ENCODE data around the gene ANXA11. TPM values are rescaled to one million over a fixed set of nuclear protein-coding genes. Genes with fewer than 3 reads are reported as not detected.

The ANXA11 gene
- total and polyA plus RNA-seq, 9 of the 15 experiments (the other 6 are each of a cell fraction or from before 2014, with no cell fraction given) = 43.6 to 212 (median 109) TPM

GRCh38 chr10:80144696-80145131 lies 60.6 kb downstream of the ANXA11 start:
- Histone ChIP-seq H3K9ac (ENCODE audit: insufficient read depth in 1 of 2, low read depth in 2 of 2, low read length in 2 of 2) (0 out of 4 replicates have a peak overlapping the region, but pooled peaks of 1 of the 2 experiments have one; percentile 0), H3K4me2 (ENCODE audit: insufficient read depth, low read length) (no peak overlapping the region), H3K4me1 (replicated peaks in 1 of 2; ENCODE audit: control insufficient read depth in 2 of 2, insufficient read depth in 2 of 2, low read length in 2 of 2) (peaks cover 0 to 9% of the 10 kb centered on the region in 2 experiments; a peak in 3 of 5 replicates), H3K9me1 (ENCODE audit: control insufficient read depth, insufficient read depth, low read length) (no peaks in the 10 kb centered on the region), H3K9me3 (replicated peaks; ENCODE audit: control insufficient read depth, insufficient read depth, low read depth, low read length) (0 out of 2 replicates have a peak, but pooled peaks cover 4% of the 10 kb centered on the region), H3K4me3 (no peak overlapping the region), H3K36me3 (ENCODE audit: control insufficient read depth, insufficient read depth, low read length) (0 out of 3 replicates have a peak, but pooled peaks cover 2% of the 10 kb centered on the region), H3K79me2 (ENCODE audit: control insufficient read depth, insufficient read depth, low read length) (no peaks in the 10 kb centered on the region), H3K27me3 (ENCODE audit: control insufficient read depth in 2 of 2, insufficient read depth in 2 of 2, low read length in 2 of 2) (peaks cover 8 to 25% of the 10 kb centered on the region in 2 experiments), H2AFZ (ENCODE audit: low read depth, low read length) (no peak overlapping the region), H3K27ac (ENCODE audit: extremely low read depth, low read depth, low read length) (no peak overlapping the region), H4K20me1 (replicated peaks; ENCODE audit: control insufficient read depth, insufficient read depth, low read length) (peaks cover 5% of the 10 kb centered on the region)
- DNase-seq (ENCODE audit: extremely low read depth in 1 of 4, low spot score in 3 of 4) (no peak), ATAC-seq (peak; percentile 4; the same call in 2 of the 3 replicates), FAIRE-seq (no peak)
- in situ Hi-C loops (cut with MboI) = no loop called here
- ChIA-PET CTCF (ENCODE audit: low intra/inter-chr PET ratio) (interaction anchor here (1.3 to 3.4 kb wide), 3 partner anchors 77 to 117 kb away, joined by 3 to 34 read pairs (median 4); no protein-coding TSS in a partner anchor), POLR2A (interaction anchor here (0.8 to 1.6 kb wide), 6 partner anchors 14 to 141 kb away, joined by 3 to 6 read pairs (median 4); no protein-coding TSS in a partner anchor)
- no TSS peak for BruUV-seq (replicated peaks)
- intact Hi-C loops (cut with micrococcal nuclease) = loop anchor here (5.0 kb wide), 1 partner anchor 63 kb away; the partner anchor contains the start of gene ANXA11
- WGBS (ENCODE audit: insufficient coverage, low coverage, missing lambda C conversion rate) = 15% methylated on average over 12 of the region's 12 CpGs
- TF ChIP-seq HMG20B (CRISPR knock-in tag; IDR thresholded peaks at IDR 0.05) (no peak), POLR2G (IDR thresholded peaks at IDR 0.05; ENCODE audit: low read depth, low read length) (peak; percentile 49)

- no peak for FAIRE-seq
- Histone ChIP-seq H3K4me3 (no peak overlapping the region), H3K4me1 (replicated peaks in 1 of 2; ENCODE audit: control insufficient read depth in 2 of 2, insufficient read depth in 2 of 2, low read length in 2 of 2) (peaks cover 0 to 9% of the 10 kb centered on the region in 2 experiments; a peak in 3 of 5 replicates), H3K36me3 (ENCODE audit: control insufficient read depth, insufficient read depth, low read length) (0 out of 3 replicates have a peak, but pooled peaks cover 2% of the 10 kb centered on the region), H3K27me3 (ENCODE audit: control insufficient read depth in 2 of 2, insufficient read depth in 2 of 2, low read length in 2 of 2) (peaks cover 8 to 29% of the 10 kb centered on the region in 2 experiments), H4K20me1 (replicated peaks; ENCODE audit: control insufficient read depth, insufficient read depth, low read length) (peaks cover 5% of the 10 kb centered on the region), H3K79me2 (ENCODE audit: control insufficient read depth, insufficient read depth, low read length) (no peaks in the 10 kb centered on the region), H3K9me3 (replicated peaks; ENCODE audit: control insufficient read depth, insufficient read depth, low read depth, low read length) (0 out of 2 replicates have a peak, but pooled peaks cover 4% of the 10 kb centered on the region), H3K4me2 (ENCODE audit: insufficient read depth, low read length) (peak overlapping the region; percentile 3; the same call in 1 of the 2 replicates), H3K9me1 (ENCODE audit: control insufficient read depth, insufficient read depth, low read length) (no peaks in the 10 kb centered on the region), H3K9ac (ENCODE audit: insufficient read depth in 1 of 2, low read depth in 2 of 2, low read length in 2 of 2) (no peak overlapping the region), H3K27ac (ENCODE audit: extremely low read depth, low read depth, low read length) (no peak overlapping the region), H2AFZ (ENCODE audit: low read depth, low read length) (no peak overlapping the region)
- intact Hi-C loops (cut with micrococcal nuclease) (no loop called here), in situ Hi-C loops (cut with MboI) (no loop called here)
- peak in 3 of 4 experiments; percentile 40 to 51 (median 51) for DNase-seq (ENCODE audit: extremely low read depth in 1 of 4, low spot score in 3 of 4)
- WGBS (ENCODE audit: insufficient coverage, low coverage, missing lambda C conversion rate) = 24% methylated on average over 18 of the region's 28 CpGs
- POLR2A ChIA-PET = interaction anchor here (0.7 to 1.6 kb wide), 7 partner anchors 8 to 142 kb away, joined by 3 to 6 read pairs (median 4); no protein-coding TSS in a partner anchor
- BruUV-seq (replicated peaks) = no TSS peak
- peak; percentile 54 for ATAC-seq
- TF ChIP-seq RBM22 (IDR thresholded peaks at IDR 0.05; ENCODE audit: low read depth, low read length, poor library complexity, severe bottlenecking) = peak; percentile 81
- peak; percentile 92 for TF ChIP-seq ZBTB33 (CRISPR knock-in tag; IDR thresholded peaks at IDR 0.05)
- TF ChIP-seq ESRRA (IDR thresholded peaks at IDR 0.05; ENCODE audit: borderline replicate concordance, low read depth) = no peak
- peak; percentile 52; the same call in 1 of the 2 replicates for TF ChIP-seq ZBTB17 (CRISPR knock-in tag; IDR thresholded peaks at IDR 0.05)
- TF ChIP-seq ZNF431 (CRISPR knock-in tag; IDR thresholded peaks at IDR 0.05) = 0 out of 2 replicates have a peak, but pooled peaks have one; percentile 23
- TF ChIP-seq POLR2G (IDR thresholded peaks at IDR 0.05; ENCODE audit: low read depth, low read length) = peak; percentile 76
- no peak for TF ChIP-seq ZNF232 (CRISPR knock-in tag; IDR thresholded peaks at IDR 0.05)
- CTCF ChIA-PET (ENCODE audit: low intra/inter-chr PET ratio) = interaction anchor here (0.8 to 3.4 kb wide), 6 partner anchors 78 to 300 kb away, joined by 3 to 34 read pairs (median 4); no protein-coding TSS in a partner anchor
Observed at GRCh38 chr10:80144067-80144695, 61.2 kb downstream of the ANXA11 start.

All from K562 (cell line).